ENCODE results near the gene AAK1.
A peak's percentile ranks its signal among the peaks of the same experiment; 100 is the strongest.
"Not testable (repeated sequence)": the region's sequence is repeated elsewhere in the genome, so short reads cannot be mapped to it uniquely, and the experiment has no call there.

Gene AAK1

DNA sequence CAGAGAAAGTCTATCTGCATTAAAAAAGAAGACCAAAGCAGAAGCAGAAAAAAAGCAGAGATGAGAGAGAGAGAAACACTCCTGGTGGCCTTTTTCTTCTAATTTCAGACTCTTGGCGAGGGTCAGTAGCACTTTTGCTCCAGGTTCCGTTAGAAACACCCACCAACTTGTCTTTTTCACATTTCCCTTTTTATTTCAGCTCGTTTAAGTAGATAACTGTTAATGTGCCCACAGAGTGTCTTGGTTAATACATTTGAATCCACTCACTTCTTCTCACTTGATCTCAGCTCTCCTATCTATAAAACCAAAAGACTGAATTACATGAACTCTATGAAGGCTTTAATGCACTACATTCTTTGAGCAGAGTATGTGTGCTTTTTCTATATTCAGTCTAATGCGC lies 63.1 kb downstream of the AAK1 start:
- Mint-ChIP-seq H3K9me3 (no peaks in the 10 kb centered on the region), H3K27me3 (no peaks in the 10 kb centered on the region), H3K4me3 (peak overlapping the region in 1 of 2 donors; percentile 39), H3K27ac (peak overlapping the region; percentile 2 to 92), H3K4me1 (ENCODE audit: low read depth in 2 of 2) (peaks cover 77 to 86% of the 10 kb centered on the region in 2 donors), H3K36me3 (ENCODE audit: insufficient read depth) (peaks cover 10% of the 10 kb centered on the region)
- DNase-seq (no peak), ATAC-seq (replicated peaks) (no peak)

DNA sequence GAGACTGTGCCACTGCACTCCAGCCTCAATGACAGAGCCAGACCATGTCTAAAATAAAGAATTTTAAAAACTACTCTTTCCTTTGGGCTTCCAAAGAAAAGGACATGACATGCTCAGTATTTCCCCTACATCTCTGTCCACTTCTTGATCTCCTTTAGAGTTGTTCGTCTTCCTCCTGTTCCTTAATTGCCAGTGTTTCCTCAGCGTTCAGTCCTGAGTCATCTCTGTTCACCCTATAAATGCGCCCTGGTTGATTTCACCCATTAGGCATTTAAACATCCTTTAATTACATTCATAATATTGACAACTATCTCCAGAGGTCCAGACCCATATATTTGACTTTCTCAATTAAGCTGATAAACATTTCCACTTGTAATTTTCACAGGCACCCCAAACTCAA lies 64.0 kb downstream of the AAK1 start:
- no peak for ATAC-seq (replicated peaks)
- H3K27ac Mint-ChIP-seq = peak overlapping the region; percentile 90 to 92
- H3K36me3 Mint-ChIP-seq (ENCODE audit: insufficient read depth) = peaks cover 10% of the 10 kb centered on the region
- no peak for DNase-seq
- H3K9me3 Mint-ChIP-seq = no peaks in the 10 kb centered on the region
- H3K4me3 Mint-ChIP-seq = peak overlapping the region in 1 of 2 donors; percentile 39
- no peaks in the 10 kb centered on the region for H3K27me3 Mint-ChIP-seq
- peaks cover 71 to 81% of the 10 kb centered on the region in 2 donors for H3K4me1 Mint-ChIP-seq (ENCODE audit: low read depth in 2 of 2)

GRCh38 chr2:69578198-69578540 lies 65.4 kb downstream of the AAK1 start:
- Mint-ChIP-seq H3K27me3 (no peaks in the 10 kb centered on the region), H3K9me3 (no peaks in the 10 kb centered on the region), H3K27ac (peak overlapping the region; percentile 90 to 92), H3K4me1 (ENCODE audit: low read depth in 2 of 2) (peaks cover 60 to 76% of the 10 kb centered on the region in 2 donors), H3K4me3 (peak overlapping the region; percentile 26 to 54), H3K36me3 (ENCODE audit: insufficient read depth) (peaks cover 8% of the 10 kb centered on the region)
- DNase-seq = no peak
- ATAC-seq (replicated peaks) = no peak

- H3K27me3 Mint-ChIP-seq = no peaks in the 10 kb centered on the region
- H3K27ac Mint-ChIP-seq = peak overlapping the region; percentile 90 to 92
- ATAC-seq (replicated peaks) (no peak), DNase-seq (no peak)
- H3K4me1 Mint-ChIP-seq (ENCODE audit: low read depth in 2 of 2) = peaks cover 60 to 76% of the 10 kb centered on the region in 2 donors
- H3K9me3 Mint-ChIP-seq = no peaks in the 10 kb centered on the region
- H3K4me3 Mint-ChIP-seq = no peak overlapping the region
- H3K36me3 Mint-ChIP-seq (ENCODE audit: insufficient read depth) = peaks cover 8% of the 10 kb centered on the region
These were observed 65.9 kb downstream of the AAK1 start for GRCh38 chr2:69577467-69578197.

- Mint-ChIP-seq H3K36me3 (ENCODE audit: insufficient read depth) (peaks cover 5% of the 10 kb centered on the region), H3K4me3 (no peak overlapping the region), H3K9me3 (no peaks in the 10 kb centered on the region), H3K27me3 (no peaks in the 10 kb centered on the region), H3K4me1 (ENCODE audit: low read depth in 2 of 2) (peaks cover 56 to 73% of the 10 kb centered on the region in 2 donors), H3K27ac (peak overlapping the region; percentile 90 to 92)
- ATAC-seq (replicated peaks) = no peak
- DNase-seq = no peak
These were observed 66.7 kb downstream of the AAK1 start for GRCh38 chr2:69576880-69577279.

GRCh38 chr2:69575926-69576325 lies 67.6 kb downstream of the AAK1 start:
- no peaks in the 10 kb centered on the region for H3K9me3 Mint-ChIP-seq
- ATAC-seq (replicated peaks) (no peak), DNase-seq (no peak)
- no peaks in the 10 kb centered on the region for H3K27me3 Mint-ChIP-seq
- peak overlapping the region in 1 of 2 donors; percentile 5 for H3K4me3 Mint-ChIP-seq
- H3K27ac Mint-ChIP-seq = peak overlapping the region; percentile 86 to 92
- peaks cover 60 to 79% of the 10 kb centered on the region in 2 donors for H3K4me1 Mint-ChIP-seq (ENCODE audit: low read depth in 2 of 2)
- H3K36me3 Mint-ChIP-seq (ENCODE audit: insufficient read depth) = peaks cover 5% of the 10 kb centered on the region

GRCh38 chr2:69575371-69575770 lies 68.2 kb downstream of the AAK1 start:
- not testable (repeated sequence) for H3K27me3 Mint-ChIP-seq; ATAC-seq (replicated peaks); H3K36me3 Mint-ChIP-seq (ENCODE audit: insufficient read depth); H3K4me3 Mint-ChIP-seq; H3K9me3 Mint-ChIP-seq; DNase-seq
- Mint-ChIP-seq H3K27ac (peak overlapping the region in 1 of 2 donors; percentile 86), H3K4me1 (ENCODE audit: low read depth in 2 of 2) (peaks cover 62 to 80% of the 10 kb centered on the region in 2 donors)

GRCh38 chr2:69572641-69573040 lies 70.9 kb downstream of the AAK1 start:
- peaks cover 4% of the 10 kb centered on the region for H3K36me3 Mint-ChIP-seq (ENCODE audit: insufficient read depth)
- H3K4me3 Mint-ChIP-seq = no peak overlapping the region
- DNase-seq (no peak), ATAC-seq (replicated peaks) (no peak)
- no peaks in the 10 kb centered on the region for H3K27me3 Mint-ChIP-seq
- H3K9me3 Mint-ChIP-seq = no peaks in the 10 kb centered on the region
- peak overlapping the region; percentile 9 to 86 for H3K27ac Mint-ChIP-seq
- peaks cover 58 to 74% of the 10 kb centered on the region in 2 donors for H3K4me1 Mint-ChIP-seq (ENCODE audit: low read depth in 2 of 2)

DNA sequence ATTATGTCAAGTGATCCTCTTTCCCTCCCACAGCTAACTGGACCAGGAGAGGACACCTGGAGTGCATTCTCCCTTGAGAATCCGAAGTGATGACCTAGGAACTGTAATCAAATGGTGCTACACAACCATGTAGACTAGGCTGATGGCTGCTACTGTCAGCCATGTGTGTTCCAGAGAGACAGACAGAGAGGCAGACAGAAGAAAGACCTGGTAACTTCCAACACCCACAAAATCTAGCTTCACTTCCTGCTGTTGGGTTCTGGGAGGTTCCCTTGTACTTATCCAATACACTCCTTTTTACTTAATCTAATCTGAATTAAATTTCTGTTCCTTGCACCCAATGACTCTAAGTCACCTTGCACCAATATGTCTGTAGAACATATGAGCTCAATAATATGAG lies 72.3 kb downstream of the AAK1 start:
- DNase-seq (no peak), ATAC-seq (replicated peaks) (peak; percentile 77)
- peak overlapping the region; percentile 9 to 40 for H3K27ac Mint-ChIP-seq
- no peaks in the 10 kb centered on the region for H3K9me3 Mint-ChIP-seq
- H3K4me3 Mint-ChIP-seq = peak overlapping the region; percentile 17 to 56
- H3K36me3 Mint-ChIP-seq (ENCODE audit: insufficient read depth) = peaks cover 4% of the 10 kb centered on the region
- peaks cover 58 to 73% of the 10 kb centered on the region in 2 donors for H3K4me1 Mint-ChIP-seq (ENCODE audit: low read depth in 2 of 2)
- H3K27me3 Mint-ChIP-seq = no peaks in the 10 kb centered on the region

GRCh38 chr2:69570474-69570873 lies 73.1 kb downstream of the AAK1 start:
- peak overlapping the region; percentile 9 to 40 for H3K27ac Mint-ChIP-seq
- no peak for ATAC-seq (replicated peaks)
- H3K36me3 Mint-ChIP-seq (ENCODE audit: insufficient read depth) = peaks cover 4% of the 10 kb centered on the region
- peak overlapping the region in 1 of 2 donors; percentile 56 for H3K4me3 Mint-ChIP-seq
- H3K27me3 Mint-ChIP-seq = no peaks in the 10 kb centered on the region
- peaks cover 60 to 75% of the 10 kb centered on the region in 2 donors for H3K4me1 Mint-ChIP-seq (ENCODE audit: low read depth in 2 of 2)
- no peak for DNase-seq
- H3K9me3 Mint-ChIP-seq = no peaks in the 10 kb centered on the region

GRCh38 chr2:69567909-69568300 lies 75.6 kb downstream of the AAK1 start:
- Mint-ChIP-seq H3K36me3 (ENCODE audit: insufficient read depth) (peaks cover 4% of the 10 kb centered on the region), H3K27ac (peak overlapping the region; percentile 74 to 87), H3K4me3 (no peak overlapping the region), H3K4me1 (ENCODE audit: low read depth in 2 of 2) (peaks cover 77 to 80% of the 10 kb centered on the region in 2 donors), H3K27me3 (no peaks in the 10 kb centered on the region), H3K9me3 (no peaks in the 10 kb centered on the region)
- DNase-seq = no peak
- ATAC-seq (replicated peaks) = no peak

GRCh38 chr2:69567157-69567908 lies 76.2 kb downstream of the AAK1 start:
- peaks cover 75 to 79% of the 10 kb centered on the region in 2 donors for H3K4me1 Mint-ChIP-seq (ENCODE audit: low read depth in 2 of 2)
- no peaks in the 10 kb centered on the region for H3K27me3 Mint-ChIP-seq
- peak overlapping the region in 1 of 2 donors; percentile 1 for H3K4me3 Mint-ChIP-seq
- peak overlapping the region; percentile 74 to 87 for H3K27ac Mint-ChIP-seq
- DNase-seq = no peak
- H3K36me3 Mint-ChIP-seq (ENCODE audit: insufficient read depth) = peaks cover 4% of the 10 kb centered on the region
- no peaks in the 10 kb centered on the region for H3K9me3 Mint-ChIP-seq
- ATAC-seq (replicated peaks) = no peak

GRCh38 chr2:69566669-69567068 lies 76.9 kb downstream of the AAK1 start:
- no peak for ATAC-seq (replicated peaks)
- Mint-ChIP-seq H3K36me3 (ENCODE audit: insufficient read depth) (peaks cover 4% of the 10 kb centered on the region), H3K27me3 (no peaks in the 10 kb centered on the region), H3K4me3 (peak overlapping the region in 1 of 2 donors; percentile 1), H3K4me1 (ENCODE audit: low read depth in 2 of 2) (peaks cover 78 to 82% of the 10 kb centered on the region in 2 donors), H3K9me3 (no peaks in the 10 kb centered on the region), H3K27ac (peak overlapping the region; percentile 74 to 87)
- no peak for DNase-seq

- ATAC-seq (replicated peaks) (peak; percentile 87), DNase-seq (peak; percentile 66 to 73 (median 67))
- Mint-ChIP-seq H3K4me3 (peak overlapping the region; percentile 31 to 50), H3K27ac (peak overlapping the region; percentile 74 to 87), H3K27me3 (no peaks in the 10 kb centered on the region), H3K9me3 (no peaks in the 10 kb centered on the region), H3K36me3 (ENCODE audit: insufficient read depth) (peaks cover 4% of the 10 kb centered on the region), H3K4me1 (ENCODE audit: low read depth in 2 of 2) (peaks cover 67 to 78% of the 10 kb centered on the region in 2 donors)
These were observed 78.1 kb downstream of the AAK1 start for GRCh38 chr2:69565431-69565839.

All from effector memory CD8-positive, alpha-beta T cell (primary cell).